B cell (primary cell): ENCODE results near the gene TOR1AIP2. TPM values are rescaled to one million over a fixed set of nuclear protein-coding genes. Genes with fewer than 3 reads are reported as not detected.

ENCODE experiments used
- ATAC-seq: fragments of 200-7000 bp; cut with Tn5 transposase; one replicate; pipeline ENCODE4 v1.10.0; 2021; ENCODE audit warnings: low read depth, mild to moderate bottlenecking, moderate number of reproducible peaks, moderate library complexity
- CTCF ChIA-PET: fragments of 350-600 bp; sonication (Branson Sonifier 250); formaldehyde crosslinking; loops from one replicate; lab custom pipeline; 2021; ENCODE audit warnings: antibody characterized with exemption, inconsistent platforms; lab: Charles Lee
- POLR2A ChIA-PET: fragments of 350-600 bp; sonication (Branson Sonifier 250); formaldehyde crosslinking; loops from one replicate; lab custom pipeline; 2021; ENCODE audit warnings: antibody characterized with exemption; lab: Charles Lee
- DNase-seq: peaks from one replicate; pipeline ENCODE4 v3.0.0; 2013
- H2AFZ ChIP-seq: 2 replicates; pipeline ENCODE4 v1.6.1; 2012; ENCODE audit warnings: mild to moderate bottlenecking, low read depth, low read length; ENCODE audit not compliant: insufficient read depth, poor library complexity, severe bottlenecking
- H3K27ac ChIP-seq, 2 donors: 1 replicate in 1 of 2; 2 replicates in 1 of 2; pipeline ENCODE4 v1.5.1; 2012 to 2013; ENCODE audit warnings: low read length in 2 of 2, mild to moderate bottlenecking in 2 of 2, moderate library complexity in 1 of 2
- H3K27me3 ChIP-seq, 4 experiments: fragments of 200-600 bp in 1 of 4; sonication (generic) in 1 of 4; replicated peaks in 1 of 4; 1 replicate in 2 of 4; 2 replicates in 2 of 4; pipeline versions ENCODE4 v1.6.1 to v1.7.0; 2013 to 2016; ENCODE audit warnings: low read length in 3 of 4, mild to moderate bottlenecking in 2 of 4, mixed read lengths in 1 of 4, moderate library complexity in 1 of 4; ENCODE audit not compliant: insufficient read depth in 4 of 4, control insufficient read depth in 3 of 4; ENCODE audit errors: control extremely low read depth in 1 of 4
- H3K36me3 ChIP-seq, 2 experiments: replicated peaks in 1 of 2; 1 replicate in 1 of 2; 2 replicates in 1 of 2; pipeline versions ENCODE4 v1.6.1 to v1.7.1; 2013; ENCODE audit warnings: low read length in 1 of 2; ENCODE audit not compliant: insufficient read depth in 2 of 2, control insufficient read depth in 1 of 2; ENCODE audit errors: control extremely low read depth in 1 of 2, extremely low read depth in 1 of 2
- H3K4me1 ChIP-seq, 2 donors: fragments of 200-600 bp in 1 of 2; sonication (generic) in 1 of 2; 1 replicate in 1 of 2; 2 replicates in 1 of 2; pipeline versions ENCODE4 v1.5.1 to v1.6.1; 2013 to 2017; ENCODE audit warnings: low read length in 2 of 2; ENCODE audit not compliant: control insufficient read depth in 2 of 2, insufficient read depth in 2 of 2
- H3K4me2 ChIP-seq: replicated peaks from 2 replicates; pipeline ENCODE3; 2012; ENCODE audit warnings: mild to moderate bottlenecking, low read depth, low read length; ENCODE audit not compliant: poor library complexity, severe bottlenecking
- H3K4me3 ChIP-seq, 5 experiments: fragments of 200-600 bp in 1 of 5; sonication (generic) in 1 of 5; 1 replicate in 3 of 5; 2 replicates in 2 of 5; pipeline versions ENCODE4 v1.5.1 to v1.7.0; 2011 to 2016; ENCODE audit warnings: low read length in 4 of 5, mild to moderate bottlenecking in 4 of 5, low read depth in 2 of 5, control low read depth in 1 of 5, moderate library complexity in 1 of 5; ENCODE audit not compliant: insufficient read depth in 1 of 5; ENCODE audit errors: control extremely low read depth in 1 of 5, extremely low read depth in 1 of 5
- H3K79me2 ChIP-seq: fragments of 200-600 bp; sonication (generic); one replicate; pipeline ENCODE4 v1.6.0; 2016; ENCODE audit warnings: low read length; ENCODE audit not compliant: control insufficient read depth, insufficient read depth
- H3K9ac ChIP-seq: fragments of 200-600 bp; sonication (generic); 2 replicates; pipeline ENCODE4 v1.6.1; 2017; ENCODE audit warnings: mild to moderate bottlenecking, low read length, moderate library complexity
- H3K9me3 ChIP-seq, 3 donors: one replicate each; pipeline versions ENCODE4 v1.6.1 to v1.7.1; 2013; ENCODE audit warnings: low read length in 2 of 3; ENCODE audit not compliant: control insufficient read depth in 2 of 3, insufficient read depth in 1 of 3; ENCODE audit errors: control extremely low read depth in 1 of 3
- H4K20me1 ChIP-seq: 2 replicates; pipeline ENCODE4 v1.6.0; 2012; ENCODE audit warnings: mild to moderate bottlenecking, low read length; ENCODE audit not compliant: insufficient read depth, control insufficient read depth, poor library complexity, severe bottlenecking
- H3K27ac Mint-ChIP-seq: one replicate; pipeline ENCODE4 v1.8.0; 2021; ENCODE audit warnings: mixed read lengths
- H3K27me3 Mint-ChIP-seq: one replicate; pipeline ENCODE4 v1.8.0; 2021; ENCODE audit warnings: mixed read lengths
- H3K4me1 Mint-ChIP-seq: one replicate; pipeline ENCODE4 v1.8.0; 2021; ENCODE audit warnings: mixed read lengths
- H3K4me3 Mint-ChIP-seq: one replicate; pipeline ENCODE4 v1.8.0; 2021; ENCODE audit warnings: mixed read lengths
- H3K9me3 Mint-ChIP-seq: one replicate; pipeline ENCODE4 v1.8.0; 2022; ENCODE audit warnings: mixed read lengths; ENCODE audit not compliant: insufficient read depth
- EZH2 ChIP-seq: IDR thresholded peaks from 2 replicates; pipeline ENCODE4 v1.6.1; 2012; ENCODE audit warnings: borderline replicate concordance, low read depth, mild to moderate bottlenecking, moderate library complexity, low read length; ENCODE audit not compliant: insufficient read depth, poor library complexity, severe bottlenecking
- WGBS: methylation state at CpG from one replicate; pipeline ENCODE4 v1.1.5; 2013; ENCODE audit warnings: missing lambda C conversion rate; ENCODE audit not compliant: insufficient coverage; 5-methylcytosine and 5-hydroxymethylcytosine counted together
- intact Hi-C: fragments of 100-400 bp; cut with micrococcal nuclease; formaldehyde crosslinking; loops from one replicate; pipeline ENCODE4 v1.10.0; 2022
- polyA plus RNA-seq: library from polyadenylated mRNA; depleted of rRNA; stranded (reverse); fragments of >200 nt; gene quantifications from 2 replicates; pipeline ENCODE4 v1.2.3, GENCODE V29; 2012
- total RNA-seq, 2 donors: library from RNA; stranded (reverse); fragments of 120-200 nt in 1 of 2; gene quantifications; 1 replicate in 1 of 2; 2 replicates in 1 of 2; pipeline versions ENCODE4 v1.2.3 to v1.2.4, GENCODE V29; 2013 to 2022
- TF ChIP-seq, protein P1 (sequence below): fragments of 200-600 bp; IDR thresholded peaks from one replicate; pipeline ENCODE4 v1.8.0; 2022; ENCODE audit warnings: antibody characterized with exemption, mild to moderate bottlenecking

TOR1AIP2 gene
- total and polyA plus RNA-seq, 2 donors (not counting 1 experiment from before 2014, with no cell fraction given) = 13.6 to 54.4 TPM

DNA sequence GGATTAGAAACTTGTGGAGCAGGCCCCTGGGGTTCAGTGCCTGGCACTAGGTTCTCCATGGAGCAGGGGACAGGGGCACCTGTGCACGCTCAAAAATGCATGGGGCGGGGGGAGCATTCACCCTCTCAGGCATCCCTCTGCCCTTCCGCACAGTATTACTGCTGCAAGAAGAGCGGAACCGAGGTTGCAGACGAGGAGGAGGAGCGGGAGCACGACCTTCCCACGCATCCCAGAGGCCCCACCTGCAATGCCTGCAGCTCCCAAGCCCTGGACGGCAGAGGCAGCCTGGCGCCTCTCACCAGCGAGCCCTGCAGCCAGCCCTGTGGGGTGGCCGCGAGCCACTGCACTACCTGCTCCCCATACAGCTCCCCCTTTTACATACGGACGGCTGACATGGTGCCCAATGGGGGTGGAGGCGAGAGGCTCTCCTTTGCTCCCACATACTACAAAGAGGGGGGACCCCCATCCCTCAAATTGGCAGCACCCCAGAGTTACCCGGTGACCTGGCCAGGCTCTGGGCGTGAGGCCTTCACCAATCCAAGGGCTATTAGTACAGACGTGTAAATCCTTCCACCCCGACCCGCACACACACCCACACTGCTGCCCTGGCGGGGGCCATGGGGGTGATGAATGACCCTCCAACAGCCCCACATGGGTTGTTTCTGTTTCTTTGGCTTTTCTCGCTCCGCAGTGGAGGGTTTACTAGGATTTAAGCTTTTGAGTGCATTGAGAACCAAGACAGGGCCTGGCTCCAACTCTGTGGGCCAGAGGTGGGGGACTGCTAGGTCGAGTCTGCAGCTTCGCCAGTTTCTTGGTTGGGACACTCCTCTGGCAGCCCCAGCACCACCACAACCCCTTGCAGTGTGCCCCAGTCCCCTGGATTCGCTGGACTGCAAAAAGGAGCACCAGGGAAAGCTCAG is 63.7 kb downstream of the TOR1AIP2 start:
- intact Hi-C loops = loop anchor here (1.0 to 5.0 kb wide), 3 partner anchors 365 to 735 kb away; partner anchors contain the start of gene AXDND1
- Histone ChIP-seq H3K27ac (no peak overlapping the region), H3K27me3 (peaks cover 0 to 18% (median 7%) of the 10 kb centered on the region in 4 experiments), H3K4me1 (peaks cover 12 to 23% of the 10 kb centered on the region in 2 donors), H3K9me3 (no peaks in the 10 kb centered on the region), H3K79me2 (no peaks in the 10 kb centered on the region), H3K9ac (peak overlapping the region; percentile 62), H3K36me3 (no peaks in the 10 kb centered on the region), H4K20me1 (no peaks in the 10 kb centered on the region), H3K4me2 (peak overlapping the region; percentile 73), H3K4me3 (peak overlapping the region in 3 of 5 experiments; percentile 47 to 58 (median 56)), H2AFZ (peak overlapping the region; percentile 74)
- no peaks in the 10 kb centered on the region for H3K9me3 Mint-ChIP-seq
- peaks cover 28% of the 10 kb centered on the region for H3K27me3 Mint-ChIP-seq
- DNase-seq (no peak), ATAC-seq (no peak)
- no peak overlapping the region for H3K27ac Mint-ChIP-seq
- POLR2A ChIA-PET = interaction anchor here (0.6 to 0.7 kb wide), 2 partner anchors 362 to 520 kb away, joined by 4 read pairs; partner anchors contain the start of gene SOAT1
- H3K4me3 Mint-ChIP-seq = peak overlapping the region; percentile 94
- H3K4me1 Mint-ChIP-seq = peaks cover 17% of the 10 kb centered on the region
- no peak for TF ChIP-seq EZH2
- TF ChIP-seq, protein P1, sequence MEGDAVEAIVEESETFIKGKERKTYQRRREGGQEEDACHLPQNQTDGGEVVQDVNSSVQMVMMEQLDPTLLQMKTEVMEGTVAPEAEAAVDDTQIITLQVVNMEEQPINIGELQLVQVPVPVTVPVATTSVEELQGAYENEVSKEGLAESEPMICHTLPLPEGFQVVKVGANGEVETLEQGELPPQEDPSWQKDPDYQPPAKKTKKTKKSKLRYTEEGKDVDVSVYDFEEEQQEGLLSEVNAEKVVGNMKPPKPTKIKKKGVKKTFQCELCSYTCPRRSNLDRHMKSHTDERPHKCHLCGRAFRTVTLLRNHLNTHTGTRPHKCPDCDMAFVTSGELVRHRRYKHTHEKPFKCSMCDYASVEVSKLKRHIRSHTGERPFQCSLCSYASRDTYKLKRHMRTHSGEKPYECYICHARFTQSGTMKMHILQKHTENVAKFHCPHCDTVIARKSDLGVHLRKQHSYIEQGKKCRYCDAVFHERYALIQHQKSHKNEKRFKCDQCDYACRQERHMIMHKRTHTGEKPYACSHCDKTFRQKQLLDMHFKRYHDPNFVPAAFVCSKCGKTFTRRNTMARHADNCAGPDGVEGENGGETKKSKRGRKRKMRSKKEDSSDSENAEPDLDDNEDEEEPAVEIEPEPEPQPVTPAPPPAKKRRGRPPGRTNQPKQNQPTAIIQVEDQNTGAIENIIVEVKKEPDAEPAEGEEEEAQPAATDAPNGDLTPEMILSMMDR = no peak
- 82% methylated on average over 20 of the region's 28 CpGs for WGBS
- CTCF ChIA-PET = interaction anchor here (0.9 to 7.6 kb wide), 33 partner anchors 7 to 1514 kb away, joined by 3 to 77 read pairs (median 5); partner anchors contain the start of gene QSOX1
